Bronchial epithelial cell (primary cell): ENCODE results near the gene ZNF2. TPM values are rescaled to one million over a fixed set of nuclear protein-coding genes. Genes with fewer than 3 reads are reported as not detected.

Experiments used
- DNase-seq: peaks from one replicate; pipeline ENCODE4 v3.0.0-alpha.2; 2010; ENCODE audit warnings: low read depth
- FAIRE-seq: peaks from 2 replicates; lab custom pipeline; 2011; peaks lifted over from hg19 to GRCh38; lab: Jason Lieb, UNC
- H3K27me3 ChIP-seq: 2 replicates; pipeline ENCODE4 v1.5.1; 2011; ENCODE audit warnings: low read length; ENCODE audit not compliant: control insufficient read depth, insufficient read depth
- H3K36me3 ChIP-seq: 2 replicates; pipeline ENCODE4 v1.5.1; 2011; ENCODE audit warnings: low read length; ENCODE audit not compliant: control insufficient read depth, insufficient read depth
- H3K4me3 ChIP-seq: 2 replicates; pipeline ENCODE4 v1.5.1; 2011; ENCODE audit warnings: mild to moderate bottlenecking, low read depth, low read length, control low read depth
- CTCF ChIP-seq: IDR thresholded peaks from 2 replicates; pipeline ENCODE4 v1.5.1; 2011; ENCODE audit warnings: mild to moderate bottlenecking, moderate library complexity, low read length, control low read depth, inconsistent platforms; ENCODE audit not compliant: insufficient read depth, severe bottlenecking
- total RNA-seq: library from RNA; depleted of rRNA; stranded (reverse); fragments of >200 nt; gene quantifications from 2 replicates; pipeline ENCODE4 v1.2.1, GENCODE V29; 2014

Gene ZNF2
- total RNA-seq, 1 donor from 2014 or later = 7.4 TPM

DNA sequence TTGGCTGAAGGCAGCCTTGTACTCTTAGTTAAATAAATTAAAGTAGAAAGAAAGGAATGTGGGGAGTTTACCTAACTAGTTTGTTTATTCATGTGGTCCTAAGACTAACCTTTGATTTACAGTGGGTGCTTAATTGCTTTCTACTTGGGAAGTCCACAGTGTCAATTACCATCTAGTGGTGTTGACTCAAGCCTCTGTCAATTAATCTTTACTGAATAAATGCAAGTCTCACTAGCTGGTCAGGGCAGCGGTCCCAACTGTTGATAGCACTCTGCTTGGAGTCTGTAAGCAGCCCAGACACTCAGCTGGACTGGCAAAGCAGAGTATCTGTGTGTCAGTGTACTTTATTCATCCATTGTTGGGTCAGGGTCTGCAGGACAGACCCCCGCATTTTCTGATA is 21.8 kb upstream of the ZNF2 start:
- FAIRE-seq = no peak
- Histone ChIP-seq H3K4me3 (no peak overlapping the region), H3K36me3 (no peaks in the 10 kb centered on the region), H3K27me3 (no peaks in the 10 kb centered on the region)
- TF ChIP-seq CTCF = no peak
- no peak for DNase-seq

- Histone ChIP-seq H3K36me3 (peaks cover 16% of the 10 kb centered on the region), H3K4me3 (no peak overlapping the region), H3K27me3 (no peaks in the 10 kb centered on the region)
- DNase-seq = no peak
- FAIRE-seq = no peak
- no peak for TF ChIP-seq CTCF
Observed at GRCh38 chr2:95149397-95149984, 16.1 kb upstream of the ZNF2 start.

- DNase-seq (no peak), FAIRE-seq (no peak)
- H3K36me3 ChIP-seq = peaks cover 7% of the 10 kb centered on the region
- H3K4me3 ChIP-seq = peak overlapping the region; percentile 61
- H3K27me3 ChIP-seq = no peaks in the 10 kb centered on the region
- TF ChIP-seq CTCF = no peak
Observed at GRCh38 chr2:95158441-95158840, 7.2 kb upstream of the ZNF2 start.

DNA sequence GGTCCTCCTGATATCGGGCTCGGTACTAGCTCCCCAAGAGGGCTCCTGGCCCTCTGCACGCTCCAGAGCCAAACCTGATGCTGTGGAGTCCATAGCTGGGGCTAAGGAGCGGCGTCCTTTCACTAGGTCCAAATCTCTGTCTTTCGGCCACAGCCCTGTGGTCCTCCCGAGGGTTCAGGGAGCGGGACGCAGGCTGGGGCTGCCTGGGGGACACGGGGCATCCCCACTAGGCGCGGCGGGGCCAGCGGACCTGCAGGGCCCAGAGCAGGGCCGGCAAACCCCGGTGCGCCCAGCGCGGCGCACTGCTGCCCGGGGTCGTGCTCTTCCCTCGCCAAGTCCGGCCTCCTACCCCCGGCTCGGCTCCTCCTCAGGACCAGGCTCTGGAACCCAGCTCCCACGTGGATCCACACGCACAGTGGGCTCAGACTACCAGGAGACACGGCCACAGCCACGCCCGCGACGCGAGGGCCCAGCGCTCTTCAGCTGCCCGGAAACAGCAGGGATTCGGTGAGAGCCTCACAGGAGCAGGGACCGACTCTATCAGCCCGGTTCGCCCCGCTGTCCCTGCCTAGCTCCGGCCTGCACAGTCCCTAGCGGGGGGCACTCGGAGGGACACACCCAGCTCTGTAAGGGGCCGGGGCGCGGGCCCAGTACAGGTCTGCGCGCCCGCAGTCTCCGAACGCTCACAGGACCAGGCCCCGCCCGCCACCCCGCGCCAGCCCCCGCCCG is 6.6 kb upstream of the ZNF2 start:
- peaks cover 6% of the 10 kb centered on the region for H3K36me3 ChIP-seq
- DNase-seq (no peak), FAIRE-seq (no peak)
- no peaks in the 10 kb centered on the region for H3K27me3 ChIP-seq
- TF ChIP-seq CTCF = no peak
- H3K4me3 ChIP-seq = peak overlapping the region; percentile 61

GRCh38 chr2:95159690-95160449 is 5.7 kb upstream of the ZNF2 start, which contains the start of gene ZNF514:
ZNF514 (minus strand) TSS chr2:95159848; CDS start chr2:95153253, 6,595 bp downstream.
- FAIRE-seq (no peak), DNase-seq (peak; percentile 46)
- peak within 1 kb of the TSS; percentile 61 for H3K4me3 ChIP-seq
- no peaks in the 10 kb centered on the region for H3K27me3 ChIP-seq
- no peak for TF ChIP-seq CTCF
- H3K36me3 ChIP-seq = peaks cover 4% of the 10 kb centered on the region
